ENCODE results near the gene SH2B3.
"Not testable (repeated sequence)": the region's sequence is repeated elsewhere in the genome, so short reads cannot be mapped to it uniquely, and the experiment has no call there.

SH2B3 gene

GRCh38 chr12:111458546-111459172 lies 52.9 kb downstream of the SH2B3 start:
- DNase-seq (ENCODE audit: low read depth, low spot score): no peak

DNA sequence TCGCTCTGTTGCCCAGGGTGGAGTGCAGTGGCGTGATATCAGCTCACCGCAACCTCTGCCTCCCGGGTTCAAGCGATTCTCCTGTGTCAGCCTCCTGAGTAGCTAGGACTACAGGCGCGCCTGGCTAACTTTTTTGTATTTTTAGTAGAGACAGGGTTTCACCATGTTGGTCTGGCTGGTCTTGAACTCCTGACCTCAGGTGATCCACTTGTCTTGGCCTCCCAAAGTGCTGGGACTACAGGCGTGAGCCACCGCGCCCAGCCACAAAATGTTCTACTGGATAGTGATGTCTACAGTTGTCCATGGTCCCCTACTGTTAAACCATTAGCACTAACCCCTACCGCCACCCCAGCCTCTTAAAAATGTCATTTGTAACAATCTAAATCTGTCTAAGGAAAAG lies 54.4 kb downstream of the SH2B3 start:
- not testable (repeated sequence) for DNase-seq (ENCODE audit: low read depth, low spot score)

DNA sequence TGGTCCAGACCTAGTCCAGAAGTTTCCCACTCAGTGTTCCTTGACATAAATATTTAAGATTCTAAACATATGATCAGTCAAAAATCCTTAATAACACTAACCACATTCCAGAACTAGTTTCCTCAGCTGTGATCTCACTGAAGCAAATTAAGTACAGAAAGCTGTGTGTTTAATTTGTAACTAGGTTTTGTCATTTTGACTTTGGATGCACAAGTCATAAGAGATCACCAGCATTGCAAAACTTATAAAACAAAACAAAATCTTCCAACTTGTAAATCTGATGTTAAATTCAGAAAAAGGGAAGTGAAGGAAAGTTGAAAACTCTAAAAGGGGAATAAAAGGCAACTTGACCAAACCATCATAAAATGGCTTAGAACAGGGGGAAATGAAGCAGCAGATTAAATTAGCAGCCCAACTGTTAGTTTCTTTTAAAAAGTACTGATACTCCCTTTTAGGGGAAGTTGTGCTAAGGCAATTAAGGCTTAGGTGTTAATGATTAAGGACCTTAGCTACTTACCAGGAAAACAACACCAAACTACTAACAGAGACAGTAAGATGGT lies 56.6 kb downstream of the SH2B3 start:
- DNase-seq (ENCODE audit: low read depth, low spot score): no peak

- no peak for DNase-seq (ENCODE audit: low read depth, low spot score)
Observed at GRCh38 chr12:111467092-111467856, 61.6 kb downstream of the SH2B3 start.

DNA sequence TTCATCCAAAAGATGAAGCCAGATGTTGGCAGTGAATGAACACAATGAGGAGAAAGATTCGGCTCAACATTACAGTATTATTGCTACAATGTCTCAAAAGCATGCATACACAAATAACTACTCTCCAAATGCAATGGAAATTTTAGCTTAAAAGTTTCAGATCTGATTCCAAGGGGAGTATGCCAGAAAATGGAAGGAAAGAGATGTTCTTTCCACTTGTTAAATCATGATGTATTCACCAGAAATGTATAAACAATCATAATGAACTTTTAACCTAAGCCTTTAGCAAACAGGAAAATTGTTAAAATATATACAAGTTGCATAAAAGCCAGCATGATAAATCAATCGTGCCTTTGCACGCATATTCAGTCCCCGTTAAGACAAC lies 62.1 kb downstream of the SH2B3 start:
- no peak for DNase-seq (ENCODE audit: low read depth, low spot score)

DNA sequence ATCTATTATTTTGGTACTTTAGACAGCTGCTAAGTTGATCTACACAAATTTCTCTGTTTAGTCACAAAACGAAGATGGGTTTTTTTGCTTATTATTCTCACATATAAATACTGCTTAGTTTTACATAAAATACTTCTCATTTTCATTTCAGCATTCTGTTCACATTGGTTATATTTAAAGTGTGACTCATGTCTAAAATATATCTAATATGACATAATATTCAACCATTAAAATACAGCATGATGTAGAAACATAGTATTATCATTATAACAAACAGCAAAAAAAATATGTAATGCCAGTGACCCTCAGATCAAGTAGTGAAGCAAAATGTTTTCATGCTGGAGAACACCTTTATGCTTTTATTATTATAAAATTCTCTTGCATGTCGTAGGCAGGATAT lies 63.7 kb downstream of the SH2B3 start:
- DNase-seq (ENCODE audit: low read depth, low spot score): no peak

- DNase-seq (ENCODE audit: low read depth, low spot score): no peak
Observed at GRCh38 chr12:111471236-111471635, 65.5 kb downstream of the SH2B3 start.

DNA sequence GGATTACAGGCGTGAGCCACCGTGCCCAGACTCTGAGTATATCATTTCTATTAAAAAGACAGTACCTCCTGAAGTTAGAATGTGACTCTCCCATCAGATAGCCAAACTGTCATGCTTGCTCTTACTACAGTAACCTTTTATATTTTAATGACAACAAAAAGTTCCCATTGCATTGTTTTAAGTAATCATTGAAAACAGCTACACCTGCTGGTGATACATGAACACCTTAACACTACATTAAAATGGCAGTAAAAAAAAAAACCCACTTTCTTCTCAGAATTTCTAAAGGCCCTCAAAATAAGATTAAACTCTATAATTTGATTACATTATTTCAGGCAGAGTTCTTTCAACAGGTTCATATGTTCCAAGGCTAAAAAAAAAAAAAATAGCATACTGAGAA lies 76.7 kb downstream of the SH2B3 start:
- DNase-seq (ENCODE audit: low read depth, low spot score): no peak

- DNase-seq (ENCODE audit: low read depth, low spot score): no peak
Observed at GRCh38 chr12:111488271-111488670, 82.5 kb downstream of the SH2B3 start.

DNA sequence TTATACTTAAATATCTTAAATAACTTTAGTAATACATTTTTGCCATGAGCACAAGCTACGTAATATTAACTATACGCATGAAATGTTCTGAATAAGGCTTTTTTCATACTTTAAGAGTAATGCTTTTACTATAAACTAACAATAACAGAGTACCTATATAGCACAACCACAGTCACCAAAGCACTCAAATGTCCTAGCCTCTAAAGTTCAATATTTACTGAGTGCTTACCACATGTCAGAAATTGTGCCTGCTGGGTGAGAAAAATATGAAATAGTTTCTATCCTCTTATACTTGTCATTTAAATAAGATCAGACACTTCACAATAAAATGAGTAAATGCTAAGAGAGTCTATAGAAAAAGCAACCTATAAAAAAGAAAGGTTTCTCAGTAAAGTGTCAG lies 83.1 kb downstream of the SH2B3 start:
- no peak for DNase-seq (ENCODE audit: low read depth, low spot score)

GRCh38 chr12:111492979-111493378 lies 87.3 kb downstream of the SH2B3 start:
- DNase-seq (ENCODE audit: low read depth, low spot score): peak; percentile 16

GRCh38 chr12:111494676-111495075 lies 89.0 kb downstream of the SH2B3 start:
- no peak for DNase-seq (ENCODE audit: low read depth, low spot score)

Data from brain pericyte (primary cell).